ENCODE results near the gene ZNF385C. TPM values are rescaled to one million over a fixed set of nuclear protein-coding genes. Genes with fewer than 3 reads are reported as not detected.
"Not testable (repeated sequence)": the region's sequence is repeated elsewhere in the genome, so short reads cannot be mapped to it uniquely, and the experiment has no call there.

ZNF385C gene
- polyA plus RNA-seq: 0.09 TPM

GRCh38 chr17:42097691-42098631, at the start of gene ZNF385C:
Gene ZNF385C (minus strand): TSS chr17:42098473. CDS start chr17:42063056, 35,417 bp downstream.
- H3K27me3 Mint-ChIP-seq: peaks cover 11% of the 10 kb centered on the region
- peaks cover 2% of the 10 kb centered on the region for H3K36me3 Mint-ChIP-seq
- H3K4me3 Mint-ChIP-seq: peak within 1 kb of the TSS; percentile 62 to 83 (median 74)
- H3K9me3 Mint-ChIP-seq: no peaks in the 10 kb centered on the region
- H3K4me1 Mint-ChIP-seq: peaks cover 0 to 11% (median 5%) of the 10 kb centered on the region in 3 donors
- no peak within 1 kb of the TSS for H3K27ac Mint-ChIP-seq

- Mint-ChIP-seq H3K4me3 (no peak overlapping the region), H3K27me3 (no peaks in the 10 kb centered on the region), H3K27ac (no peak overlapping the region), H3K36me3 (no peaks in the 10 kb centered on the region), H3K4me1 (peaks cover 6 to 19% (median 7%) of the 10 kb centered on the region in 3 donors), H3K9me3 (no peaks in the 10 kb centered on the region)
Measured at GRCh38 chr17:42146911-42147607, 48.8 kb upstream of the ZNF385C start.

GRCh38 chr17:42143138-42143537, 44.9 kb upstream of the ZNF385C start:
- not testable (repeated sequence) for H3K9me3 Mint-ChIP-seq, H3K27me3 Mint-ChIP-seq, H3K4me3 Mint-ChIP-seq, H3K27ac Mint-ChIP-seq, H3K36me3 Mint-ChIP-seq
- H3K4me1 Mint-ChIP-seq: peaks cover 0 to 18% (median 8%) of the 10 kb centered on the region in 3 donors

GRCh38 chr17:42142371-42142896, 44.2 kb upstream of the ZNF385C start:
- H3K4me1 Mint-ChIP-seq: peaks cover 0 to 18% (median 11%) of the 10 kb centered on the region in 3 donors

GRCh38 chr17:42141382-42141781, 43.1 kb upstream of the ZNF385C start:
- no peak overlapping the region for H3K27ac Mint-ChIP-seq
- H3K27me3 Mint-ChIP-seq: no peaks in the 10 kb centered on the region
- H3K36me3 Mint-ChIP-seq: no peaks in the 10 kb centered on the region
- H3K9me3 Mint-ChIP-seq: no peaks in the 10 kb centered on the region
- H3K4me3 Mint-ChIP-seq: no peak overlapping the region
- peaks cover 0 to 21% (median 11%) of the 10 kb centered on the region in 3 donors for H3K4me1 Mint-ChIP-seq

More at GRCh38 chr17:42142371-42142896, 44.2 kb upstream of the ZNF385C start:
- H3K36me3 Mint-ChIP-seq: no peaks in the 10 kb centered on the region
- no peak overlapping the region for H3K27ac Mint-ChIP-seq
- H3K27me3 Mint-ChIP-seq: no peaks in the 10 kb centered on the region
- H3K4me3 Mint-ChIP-seq: peak overlapping the region in 1 of 4 donors; percentile 65
- no peaks in the 10 kb centered on the region for H3K9me3 Mint-ChIP-seq

- H3K36me3 Mint-ChIP-seq, H3K9me3 Mint-ChIP-seq: not testable (repeated sequence)
Measured at GRCh38 chr17:42140690-42141089, 42.4 kb upstream of the ZNF385C start.

GRCh38 chr17:42138749-42139492, 40.6 kb upstream of the ZNF385C start:
- Mint-ChIP-seq H3K36me3 (no peaks in the 10 kb centered on the region), H3K4me3 (no peak overlapping the region), H3K27ac (no peak overlapping the region), H3K9me3 (no peaks in the 10 kb centered on the region), H3K27me3 (no peaks in the 10 kb centered on the region), H3K4me1 (peaks cover 6 to 30% (median 19%) of the 10 kb centered on the region in 3 donors)

More at GRCh38 chr17:42140690-42141089, 42.4 kb upstream of the ZNF385C start:
- not testable (repeated sequence) for H3K27me3 Mint-ChIP-seq, H3K4me3 Mint-ChIP-seq, H3K27ac Mint-ChIP-seq
- peaks cover 3 to 25% (median 14%) of the 10 kb centered on the region in 3 donors for H3K4me1 Mint-ChIP-seq

- Mint-ChIP-seq H3K27ac (no peak overlapping the region), H3K4me1 (peaks cover 29 to 42% (median 40%) of the 10 kb centered on the region in 3 donors), H3K9me3 (no peaks in the 10 kb centered on the region), H3K36me3 (no peaks in the 10 kb centered on the region), H3K4me3 (peak overlapping the region in 1 of 4 donors; percentile 37), H3K27me3 (no peaks in the 10 kb centered on the region)
Measured at GRCh38 chr17:42136654-42137051, 38.4 kb upstream of the ZNF385C start.

GRCh38 chr17:42135664-42136653, 37.7 kb upstream of the ZNF385C start:
- no peaks in the 10 kb centered on the region for H3K36me3 Mint-ChIP-seq
- H3K27me3 Mint-ChIP-seq: no peaks in the 10 kb centered on the region
- peak overlapping the region in 1 of 3 donors; percentile 56 for H3K27ac Mint-ChIP-seq
- peaks cover 35 to 47% (median 46%) of the 10 kb centered on the region in 3 donors for H3K4me1 Mint-ChIP-seq
- no peaks in the 10 kb centered on the region for H3K9me3 Mint-ChIP-seq
- H3K4me3 Mint-ChIP-seq: peak overlapping the region in 3 of 4 donors; percentile 10 to 82 (median 67)

- H3K36me3 Mint-ChIP-seq: no peaks in the 10 kb centered on the region
- peaks cover 40 to 49% (median 49%) of the 10 kb centered on the region in 3 donors for H3K4me1 Mint-ChIP-seq
- no peak overlapping the region for H3K27ac Mint-ChIP-seq
- H3K4me3 Mint-ChIP-seq: peak overlapping the region in 1 of 4 donors; percentile 82
- H3K27me3 Mint-ChIP-seq: no peaks in the 10 kb centered on the region
- no peaks in the 10 kb centered on the region for H3K9me3 Mint-ChIP-seq
Measured at GRCh38 chr17:42135151-42135550, 36.9 kb upstream of the ZNF385C start.

- H3K36me3 Mint-ChIP-seq: no peaks in the 10 kb centered on the region
- peaks cover 40 to 47% (median 45%) of the 10 kb centered on the region in 3 donors for H3K4me1 Mint-ChIP-seq
- H3K4me3 Mint-ChIP-seq: peak overlapping the region; percentile 3 to 93 (median 37)
- no peaks in the 10 kb centered on the region for H3K27me3 Mint-ChIP-seq
- H3K9me3 Mint-ChIP-seq: no peaks in the 10 kb centered on the region
- H3K27ac Mint-ChIP-seq: peak overlapping the region; percentile 55 to 90 (median 87)
Measured at GRCh38 chr17:42133461-42134041, 35.3 kb upstream of the ZNF385C start.

GRCh38 chr17:42132941-42133340, 34.7 kb upstream of the ZNF385C start:
- H3K4me3 Mint-ChIP-seq: peak overlapping the region; percentile 3 to 93 (median 37)
- peak overlapping the region; percentile 55 to 90 (median 87) for H3K27ac Mint-ChIP-seq
- no peaks in the 10 kb centered on the region for H3K9me3 Mint-ChIP-seq
- H3K36me3 Mint-ChIP-seq: no peaks in the 10 kb centered on the region
- no peaks in the 10 kb centered on the region for H3K27me3 Mint-ChIP-seq
- H3K4me1 Mint-ChIP-seq: peaks cover 40 to 47% (median 42%) of the 10 kb centered on the region in 3 donors

GRCh38 chr17:42131981-42132432, 33.7 kb upstream of the ZNF385C start:
- peaks cover 40 to 47% (median 43%) of the 10 kb centered on the region in 3 donors for H3K4me1 Mint-ChIP-seq
- H3K4me3 Mint-ChIP-seq: peak overlapping the region in 3 of 4 donors; percentile 3 to 93 (median 43)
- H3K9me3 Mint-ChIP-seq: no peaks in the 10 kb centered on the region
- no peaks in the 10 kb centered on the region for H3K27me3 Mint-ChIP-seq
- peak overlapping the region in 2 of 3 donors; percentile 54 to 55 for H3K27ac Mint-ChIP-seq
- no peaks in the 10 kb centered on the region for H3K36me3 Mint-ChIP-seq
